Endothelial cell of umbilical vein (primary cell): ENCODE results near the gene GH1. TPM values are rescaled to one million over a fixed set of nuclear protein-coding genes. Genes with fewer than 3 reads are reported as not detected.

Experiments
- BruUV-seq: library from RNA; stranded (reverse); fragments of 400-500 nt; replicated peaks from 2 replicates; lab custom pipeline; 2021; lab: Mats Ljungman, UMichigan
- CTCF ChIA-PET: fragments of 300-600, 350-600 bp; sonication (Branson Sonifier 250); formaldehyde crosslinking; loops from one replicate; lab custom pipeline; 2021; ENCODE audit warnings: antibody characterized with exemption, inconsistent platforms; lab: Charles Lee
- POLR2A ChIA-PET: fragments of 300-600, 350-600 bp; sonication (Branson Sonifier 250); formaldehyde crosslinking; loops from one replicate; lab custom pipeline; 2021; ENCODE audit warnings: antibody characterized with exemption, inconsistent platforms; lab: Charles Lee
- DNase-seq: peaks from one replicate; pipeline ENCODE4 v3.0.0-alpha.2; 2011; ENCODE audit warnings: low read depth, low spot score
- FAIRE-seq: peaks from 2 replicates; lab custom pipeline; 2011; peaks lifted over from hg19 to GRCh38; lab: Jason Lieb, UNC
- H2AFZ ChIP-seq: 2 replicates; pipeline ENCODE4 v1.6.0; 2012; ENCODE audit warnings: low read depth, low read length, control low read depth, inconsistent platforms
- H3K27ac ChIP-seq: 2 replicates; pipeline ENCODE4 v1.5.1; 2011; ENCODE audit warnings: low read depth, mild to moderate bottlenecking, control low read depth, low read length, moderate library complexity; ENCODE audit not compliant: insufficient read depth
- H3K27me3 ChIP-seq, 2 experiments: 2 replicates each; pipeline versions ENCODE4 v1.6.0 to v1.6.1; 2011; ENCODE audit warnings: low read length in 2 of 2, mixed read lengths in 1 of 2; ENCODE audit not compliant: control insufficient read depth in 2 of 2, insufficient read depth in 2 of 2
- H3K36me3 ChIP-seq, 2 experiments: 2 replicates in 1 of 2; 3 replicates in 1 of 2; pipeline ENCODE4 v1.5.1; 2011; ENCODE audit warnings: low read length in 2 of 2, mild to moderate bottlenecking in 1 of 2, moderate library complexity in 1 of 2; ENCODE audit not compliant: control insufficient read depth in 2 of 2, insufficient read depth in 2 of 2; ENCODE audit errors: extremely low read depth in 1 of 2
- H3K4me1 ChIP-seq: 3 replicates; pipeline ENCODE4 v1.5.1; 2011; ENCODE audit warnings: mild to moderate bottlenecking, low read length; ENCODE audit not compliant: control insufficient read depth, insufficient read depth; ENCODE audit errors: extremely low read depth
- H3K4me2 ChIP-seq: 2 replicates; pipeline ENCODE4 v1.6.1; 2011; ENCODE audit warnings: low read length, control low read depth, mixed read lengths; ENCODE audit not compliant: insufficient read depth
- H3K4me3 ChIP-seq, 3 experiments: fragments of 200-600 bp in 1 of 3; sonication (generic), shearing (Covaris generic) in 1 of 3; replicated peaks in 1 of 3; 2 replicates each; pipeline ENCODE4 v1.5.1; 2011 to 2016; ENCODE audit warnings: control low read depth in 3 of 3, low read length in 3 of 3, mild to moderate bottlenecking in 2 of 3, inconsistent platforms in 1 of 3, low read depth in 1 of 3, moderate library complexity in 1 of 3; ENCODE audit not compliant: insufficient read depth in 1 of 3
- H3K79me2 ChIP-seq: 2 replicates; pipeline ENCODE4 v1.6.0; 2012; ENCODE audit warnings: low read length, inconsistent platforms; ENCODE audit not compliant: control insufficient read depth, insufficient read depth
- H3K9ac ChIP-seq: replicated peaks from 2 replicates; pipeline ENCODE3; 2011; ENCODE audit warnings: low read length, control low read depth; ENCODE audit not compliant: insufficient read depth; ENCODE audit errors: extremely low read depth
- H3K9me1 ChIP-seq: replicated peaks from 3 replicates; pipeline ENCODE4 v1.6.0; 2011; ENCODE audit warnings: mild to moderate bottlenecking, low read length; ENCODE audit not compliant: control insufficient read depth, insufficient read depth; ENCODE audit errors: extremely low read depth
- H3K9me3 ChIP-seq: replicated peaks from 2 replicates; pipeline ENCODE4 v1.5.1; 2012; ENCODE audit warnings: low read length, inconsistent platforms; ENCODE audit not compliant: control insufficient read depth, insufficient read depth
- H4K20me1 ChIP-seq: replicated peaks from 2 replicates; pipeline ENCODE3; 2011; ENCODE audit warnings: mild to moderate bottlenecking, low read length; ENCODE audit not compliant: control insufficient read depth, insufficient read depth; ENCODE audit errors: extremely low read depth
- EZH2 ChIP-seq: IDR thresholded peaks from 2 replicates; pipeline ENCODE4 v1.6.1; 2012; ENCODE audit warnings: borderline replicate concordance, low read depth, mild to moderate bottlenecking, moderate library complexity, low read length, inconsistent platforms; ENCODE audit not compliant: severe bottlenecking
- FOS ChIP-seq: IDR thresholded peaks from 2 replicates; pipeline ENCODE4 v1.6.1; 2011; ENCODE audit warnings: mild to moderate bottlenecking, low read length, moderate library complexity, borderline replicate concordance; ENCODE audit not compliant: insufficient read depth
- GATA2 ChIP-seq: IDR thresholded peaks from 2 replicates; pipeline ENCODE4 v1.7.0; 2011; ENCODE audit warnings: low read depth, mild to moderate bottlenecking, moderate library complexity, mixed read lengths, low read length; ENCODE audit not compliant: insufficient read length, insufficient read depth
- JUN ChIP-seq: IDR thresholded peaks from 2 replicates; pipeline ENCODE4 v1.6.1; 2011; ENCODE audit warnings: borderline replicate concordance, low read depth; ENCODE audit not compliant: insufficient read length, insufficient read depth
- MYC ChIP-seq: IDR thresholded peaks from one replicate; pipeline ENCODE4 v1.6.1; 2011; ENCODE audit warnings: mild to moderate bottlenecking, low read depth, low read length
- POLR2A ChIP-seq: IDR thresholded peaks from 2 replicates; pipeline ENCODE4 v1.6.1; 2012; ENCODE audit warnings: low read depth, mild to moderate bottlenecking, control low read depth, low read length
- dilution Hi-C: fragments of 300-500 bp; cut with MboI; formaldehyde crosslinking; loops from one replicate; pipeline ENCODE4 v1.15.0; 2019; ENCODE audit warnings: low sequenced_read_pairs; ENCODE audit not compliant: extremely low pct_ligation_motif_present
- intact Hi-C: fragments of 100-400 bp; cut with micrococcal nuclease; formaldehyde crosslinking; loops from one replicate; pipeline ENCODE4 v1.10.0; 2022
- polyA plus RNA-seq, 4 experiments: library from polyadenylated mRNA; depleted of rRNA in 3 of 4; stranded (reverse) in 3 of 4; unstranded in 1 of 4; fragments of >200 nt; gene quantifications; 2 replicates each; pipeline versions ENCODE4 v1.2.1 to v1.2.3, GENCODE V29; 2011 to 2012; ENCODE audit warnings: missing spikeins in 1 of 4
- total RNA-seq: library from RNA; stranded (reverse); gene quantifications from 2 replicates; pipeline ENCODE4 v1.2.3, GENCODE V29; 2021
- TF ChIP-seq, protein P1 (sequence below): IDR thresholded peaks from 2 replicates; pipeline ENCODE4 v1.6.1; 2011; ENCODE audit not compliant: insufficient read depth, insufficient read length
- TF ChIP-seq, protein P2 (sequence below), 2 donors: IDR thresholded peaks; 1 replicate in 1 of 2; 2 replicates in 1 of 2; pipeline ENCODE4 v1.5.1; 2011; ENCODE audit warnings: low read length in 2 of 2, mild to moderate bottlenecking in 2 of 2, moderate library complexity in 2 of 2, control low read depth in 1 of 2, inconsistent platforms in 1 of 2, low read depth in 1 of 2; ENCODE audit not compliant: insufficient read depth in 1 of 2; ENCODE audit errors: extremely low read depth in 1 of 2

GH1 gene
- total and polyA plus RNA-seq, 2 donors (not counting 3 experiments of a cell fraction or from before 2014, with no cell fraction given): not detected

DNA sequence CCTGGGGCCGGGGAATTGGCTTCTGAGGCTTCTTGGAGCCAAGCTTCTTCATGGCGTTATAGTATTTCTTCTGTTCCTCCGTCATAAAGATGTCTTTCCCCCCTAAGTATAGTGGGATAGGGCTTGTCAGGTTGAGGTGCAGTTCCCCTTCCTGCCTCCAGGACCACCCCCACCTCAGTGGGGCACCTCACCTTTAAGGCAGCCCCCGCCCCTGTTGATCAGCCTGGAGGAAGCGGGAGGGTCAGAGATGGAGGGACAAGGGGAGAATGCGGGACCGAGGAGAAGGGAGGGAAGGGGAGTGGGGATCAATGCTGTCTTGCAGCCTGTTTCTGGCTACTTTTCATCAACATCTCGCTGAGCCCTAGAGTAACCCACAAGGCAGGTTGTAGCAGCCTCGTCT is 25.1 kb upstream of the GH1 start:
- H2AFZ ChIP-seq: no peak overlapping the region
- FAIRE-seq: no peak
- H3K4me3 ChIP-seq: no peak overlapping the region
- H3K9me3 ChIP-seq: no peaks in the 10 kb centered on the region
- TF ChIP-seq MYC (no peak), POLR2A (no peak), EZH2 (no peak), JUN (no peak), FOS (no peak), GATA2 (no peak)
- TF ChIP-seq, protein P1, sequence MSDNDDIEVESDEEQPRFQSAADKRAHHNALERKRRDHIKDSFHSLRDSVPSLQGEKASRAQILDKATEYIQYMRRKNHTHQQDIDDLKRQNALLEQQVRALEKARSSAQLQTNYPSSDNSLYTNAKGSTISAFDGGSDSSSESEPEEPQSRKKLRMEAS: no peak
- TF ChIP-seq, protein P2, sequence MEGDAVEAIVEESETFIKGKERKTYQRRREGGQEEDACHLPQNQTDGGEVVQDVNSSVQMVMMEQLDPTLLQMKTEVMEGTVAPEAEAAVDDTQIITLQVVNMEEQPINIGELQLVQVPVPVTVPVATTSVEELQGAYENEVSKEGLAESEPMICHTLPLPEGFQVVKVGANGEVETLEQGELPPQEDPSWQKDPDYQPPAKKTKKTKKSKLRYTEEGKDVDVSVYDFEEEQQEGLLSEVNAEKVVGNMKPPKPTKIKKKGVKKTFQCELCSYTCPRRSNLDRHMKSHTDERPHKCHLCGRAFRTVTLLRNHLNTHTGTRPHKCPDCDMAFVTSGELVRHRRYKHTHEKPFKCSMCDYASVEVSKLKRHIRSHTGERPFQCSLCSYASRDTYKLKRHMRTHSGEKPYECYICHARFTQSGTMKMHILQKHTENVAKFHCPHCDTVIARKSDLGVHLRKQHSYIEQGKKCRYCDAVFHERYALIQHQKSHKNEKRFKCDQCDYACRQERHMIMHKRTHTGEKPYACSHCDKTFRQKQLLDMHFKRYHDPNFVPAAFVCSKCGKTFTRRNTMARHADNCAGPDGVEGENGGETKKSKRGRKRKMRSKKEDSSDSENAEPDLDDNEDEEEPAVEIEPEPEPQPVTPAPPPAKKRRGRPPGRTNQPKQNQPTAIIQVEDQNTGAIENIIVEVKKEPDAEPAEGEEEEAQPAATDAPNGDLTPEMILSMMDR (IDR thresholded peaks at IDR 0.05; ENCODE audit: extremely low read depth in 1 of 2, insufficient read depth in 1 of 2, low read depth in 1 of 2, low read length in 2 of 2): peak in 1 of 2 donors; percentile 4
- no peaks in the 10 kb centered on the region for H3K36me3 ChIP-seq
- intact Hi-C loops (no loop called here), dilution Hi-C loops (no loop called here)
- H3K9ac ChIP-seq: no peak overlapping the region
- no peaks in the 10 kb centered on the region for H3K79me2 ChIP-seq
- no peaks in the 10 kb centered on the region for H3K9me1 ChIP-seq
- no peaks in the 10 kb centered on the region for H3K27me3 ChIP-seq
- DNase-seq: no peak
- ChIA-PET POLR2A (no interaction called here), CTCF (no interaction called here)
- BruUV-seq: no TSS peak
- H3K27ac ChIP-seq: no peak overlapping the region
- H3K4me2 ChIP-seq: no peak overlapping the region
- H3K4me1 ChIP-seq: no peaks in the 10 kb centered on the region
- H4K20me1 ChIP-seq: no peaks in the 10 kb centered on the region
